GM18507 (cell line): ENCODE data around the gene SMPX.
A peak's percentile ranks its signal among the peaks of the same experiment; 100 is the strongest.
"Not testable (repeated sequence)": the region's sequence is repeated elsewhere in the genome, so short reads cannot be mapped to it uniquely, and the experiment has no call there.

Experiments used
- DNase-seq: peaks from one replicate; pipeline ENCODE4 v3.0.0; 2011; ENCODE audit warnings: low read depth; ENCODE audit not compliant: insufficient read length; ENCODE audit errors: extremely low spot score
- FAIRE-seq: peaks from 2 replicates; lab custom pipeline; 2011; peaks lifted over from hg19 to GRCh38; lab: Jason Lieb, UNC

Gene SMPX

DNA sequence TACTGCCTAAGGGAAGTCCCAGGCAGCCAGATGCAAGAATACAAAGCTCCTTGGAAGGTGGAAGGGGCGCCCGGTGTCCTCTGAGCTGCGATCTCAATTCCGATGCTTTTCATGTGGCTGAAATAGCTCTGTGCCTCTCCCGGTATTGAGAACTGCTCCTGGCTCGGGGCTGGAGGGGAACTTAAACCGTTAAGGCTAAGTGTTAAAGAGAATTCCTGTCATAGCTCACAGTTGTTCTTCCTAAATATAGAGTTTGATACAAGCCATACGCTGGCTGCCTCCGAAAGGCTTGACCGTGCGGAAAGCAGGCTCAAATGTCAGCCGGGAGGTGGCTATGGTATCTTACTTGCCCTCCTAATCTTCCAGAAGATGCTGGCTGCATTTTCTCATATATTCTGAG is at the start of gene SMPX:
Gene SMPX, minus strand, starts transcription at position 157 of the 400 bp plus-strand sequence. CDS start 3,826 bp downstream, outside the sequence.
- FAIRE-seq (no peak), DNase-seq (no peak)

DNA sequence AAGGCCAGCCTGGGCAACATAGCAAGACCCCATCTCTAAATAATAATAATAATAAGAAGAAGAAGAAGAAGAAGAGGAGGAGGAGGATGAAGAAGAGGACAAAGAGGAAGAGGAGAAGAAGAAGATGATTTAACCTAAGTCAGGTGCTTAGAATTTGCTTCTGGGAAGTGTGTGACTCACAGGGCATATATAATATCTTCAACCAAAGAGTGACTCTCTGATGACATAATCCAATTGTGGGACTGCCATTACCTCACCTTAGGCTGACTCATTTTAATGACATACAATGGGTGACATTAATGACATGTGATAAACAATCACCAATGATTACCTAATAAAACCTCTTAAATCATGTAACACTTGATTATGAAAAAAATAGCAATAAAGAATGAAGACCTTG is 48.8 kb upstream of the SMPX start:
- no peak for DNase-seq
- FAIRE-seq: no peak

DNA sequence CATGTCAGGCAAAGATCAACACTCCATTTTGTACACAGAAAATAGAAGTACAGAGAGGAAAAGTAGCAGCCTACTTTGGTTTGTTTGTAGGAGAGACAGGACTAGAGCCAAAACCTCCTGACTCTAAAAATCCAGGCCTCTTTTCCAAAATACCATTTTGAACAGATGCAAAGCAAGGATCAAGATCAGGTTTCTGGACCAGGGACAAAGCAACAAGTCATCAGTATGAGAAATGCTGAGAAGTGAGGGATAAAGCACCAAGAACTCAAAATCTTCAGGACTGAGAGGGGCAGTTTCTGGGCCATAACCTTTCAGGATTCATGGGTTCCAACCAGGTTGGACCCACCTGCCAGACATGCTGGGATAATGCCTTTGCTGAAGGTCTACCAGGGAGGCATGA is 44.9 kb upstream of the SMPX start:
- DNase-seq (no peak), FAIRE-seq (no peak)

DNA sequence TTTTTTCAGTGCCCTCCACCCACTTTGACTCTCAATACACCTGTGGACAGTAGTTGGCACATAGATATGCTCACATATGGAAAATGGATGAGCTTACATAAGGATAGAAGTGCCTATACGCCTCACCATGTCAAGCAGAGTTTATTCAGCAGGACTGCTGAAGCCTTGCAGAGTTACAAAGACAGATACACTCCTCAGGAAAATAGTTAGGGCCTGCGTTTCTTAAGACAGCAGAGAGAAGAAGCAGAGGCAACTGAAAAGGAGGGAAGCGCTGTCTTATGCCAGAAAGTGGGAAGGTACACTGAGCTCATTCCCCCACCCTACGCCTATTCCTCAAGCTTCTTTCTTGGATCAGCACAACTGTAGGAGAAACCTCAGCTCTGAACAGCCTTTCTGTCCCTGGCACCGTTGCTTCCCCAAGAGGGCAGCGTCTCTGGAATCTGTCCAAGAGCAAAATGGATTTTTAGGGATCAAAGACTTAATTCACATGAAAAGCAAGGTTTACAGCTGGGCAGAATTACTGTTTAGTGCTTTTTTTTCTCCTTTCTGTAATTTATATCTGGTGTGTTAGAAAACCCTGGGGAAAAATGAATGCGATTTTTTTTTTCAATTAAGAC is 44.2 kb upstream of the SMPX start:
- DNase-seq: no peak
- FAIRE-seq: no peak

DNA sequence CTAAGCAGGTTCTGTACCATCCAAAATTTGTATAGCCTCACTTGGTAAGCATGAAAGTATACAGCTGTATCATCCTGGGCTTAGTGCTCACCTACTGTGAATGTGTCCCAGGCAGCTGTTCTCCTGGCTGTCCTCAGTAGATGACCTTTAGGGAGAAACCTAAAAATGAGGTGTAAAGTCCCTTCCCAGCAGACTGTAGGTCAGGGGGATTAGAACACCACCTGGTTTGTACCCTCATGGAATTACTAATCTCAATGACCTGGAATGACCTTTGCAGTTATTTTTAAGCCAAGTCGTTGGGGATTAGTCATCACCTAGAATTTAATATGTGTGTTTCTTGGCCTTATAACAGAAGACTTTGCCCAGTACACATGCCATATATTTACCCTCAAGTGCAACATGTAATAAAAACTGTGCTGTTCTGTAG is 42.4 kb upstream of the SMPX start:
- no peak for FAIRE-seq

DNA sequence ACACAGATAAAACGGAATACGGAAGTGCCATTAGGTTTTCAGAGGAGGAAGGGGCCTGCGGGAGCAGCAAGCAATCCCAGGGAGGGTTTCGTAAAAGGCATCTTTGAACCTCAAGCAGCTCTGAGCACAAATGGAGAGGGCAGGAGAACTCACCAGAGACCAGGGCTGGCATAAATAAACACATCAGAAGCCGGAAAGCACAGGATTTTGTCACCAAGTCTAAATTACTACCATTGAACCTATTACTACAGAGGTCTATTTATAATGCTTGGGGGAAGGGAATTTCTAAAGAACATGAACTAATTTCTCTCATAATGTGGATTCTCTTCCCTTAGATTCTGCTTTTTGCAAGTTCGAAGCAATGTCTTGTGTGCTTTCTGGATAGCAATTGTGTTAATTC is 41.9 kb upstream of the SMPX start:
- peak; percentile 48 for FAIRE-seq
- DNase-seq: no peak

More for the DNA sequence above, 42.4 kb upstream of the SMPX start:
- DNase-seq: no peak

DNA sequence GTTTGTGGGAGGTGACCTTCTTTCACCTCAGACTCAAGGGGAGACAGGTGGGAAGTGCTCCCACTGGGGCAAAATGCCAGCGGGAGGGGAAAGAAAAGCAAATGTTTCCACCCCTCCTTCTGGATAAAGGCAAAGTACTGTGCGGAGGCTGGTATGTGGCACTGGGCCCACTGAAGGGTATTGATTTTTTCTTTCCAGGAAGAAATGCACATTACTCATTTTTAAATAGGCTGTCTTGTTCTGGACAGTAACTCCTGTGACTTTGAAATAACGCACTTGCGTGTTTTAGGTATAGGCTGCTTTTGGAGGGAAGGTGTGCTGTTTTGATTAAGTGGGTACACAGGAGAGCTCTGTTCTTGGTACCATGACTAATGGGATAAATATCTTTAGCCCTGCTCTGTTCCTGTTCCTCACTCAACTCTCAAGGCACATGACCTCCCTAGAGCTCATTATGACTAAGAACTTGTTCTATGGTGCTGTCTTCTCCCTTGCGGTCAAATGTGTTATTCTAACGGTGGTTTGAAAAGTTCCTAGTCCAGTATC is 40.8 kb upstream of the SMPX start:
- FAIRE-seq (peak; percentile 72), DNase-seq (peak; percentile 0)

DNA sequence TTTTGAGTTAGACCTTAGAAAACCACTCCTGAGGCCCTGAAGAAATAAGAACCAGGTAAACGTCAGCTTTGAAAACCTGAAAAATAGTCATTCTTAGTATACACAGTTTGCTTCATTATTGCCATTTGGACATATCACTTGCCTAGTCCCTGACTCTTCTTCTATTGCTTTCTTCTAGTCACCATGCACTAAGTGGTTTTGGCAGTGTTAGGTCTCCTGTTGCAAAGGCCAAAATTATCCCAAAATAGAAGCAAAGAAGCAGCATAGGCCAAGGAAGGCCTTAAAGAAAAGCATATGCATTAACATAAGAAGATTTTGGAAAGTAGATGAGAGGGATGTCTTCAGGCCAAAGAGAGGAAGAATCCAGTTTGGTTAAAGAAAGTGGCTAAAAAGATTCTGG is 24.1 kb upstream of the SMPX start:
- no peak for DNase-seq
- FAIRE-seq: no peak

DNA sequence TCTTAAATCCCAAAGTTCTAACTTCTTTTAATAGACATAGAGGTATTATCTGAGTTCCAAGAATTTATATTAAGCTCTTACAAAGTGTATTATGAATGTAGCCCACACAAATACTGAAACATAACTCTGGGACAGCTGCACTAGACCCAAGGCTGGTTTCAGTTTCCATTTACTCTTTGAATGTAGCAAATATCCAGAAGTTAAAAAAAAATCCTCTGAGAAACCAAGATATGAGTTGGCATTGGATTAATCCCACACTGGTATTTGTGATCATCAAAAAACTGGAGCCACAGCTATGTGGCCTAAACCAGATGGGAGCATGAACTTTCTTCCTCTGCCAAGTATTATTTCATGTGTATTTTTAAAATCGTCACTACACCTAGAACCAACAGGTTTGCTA is 23.6 kb upstream of the SMPX start:
- FAIRE-seq (peak; percentile 58), DNase-seq (no peak)

DNA sequence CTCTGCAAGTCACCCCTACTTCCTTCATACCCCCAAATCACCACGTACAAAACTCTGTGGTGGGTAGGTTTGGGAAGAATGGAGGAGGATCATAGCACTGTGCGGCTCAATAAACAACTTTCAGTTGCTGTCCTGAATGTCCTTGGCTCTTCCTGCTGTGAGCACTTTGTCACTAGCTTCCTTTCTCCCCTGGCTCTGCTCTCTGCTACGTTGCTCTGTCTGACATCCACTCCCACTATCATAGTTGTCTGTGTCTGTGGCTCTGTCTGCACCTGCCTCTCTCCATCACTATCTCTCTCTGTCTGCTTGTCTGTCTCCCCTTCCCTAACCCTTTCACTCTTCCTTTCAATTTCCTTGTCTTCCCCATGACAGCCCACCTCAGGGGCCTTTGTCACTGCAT is 21.2 kb upstream of the SMPX start:
- no peak for FAIRE-seq

DNA sequence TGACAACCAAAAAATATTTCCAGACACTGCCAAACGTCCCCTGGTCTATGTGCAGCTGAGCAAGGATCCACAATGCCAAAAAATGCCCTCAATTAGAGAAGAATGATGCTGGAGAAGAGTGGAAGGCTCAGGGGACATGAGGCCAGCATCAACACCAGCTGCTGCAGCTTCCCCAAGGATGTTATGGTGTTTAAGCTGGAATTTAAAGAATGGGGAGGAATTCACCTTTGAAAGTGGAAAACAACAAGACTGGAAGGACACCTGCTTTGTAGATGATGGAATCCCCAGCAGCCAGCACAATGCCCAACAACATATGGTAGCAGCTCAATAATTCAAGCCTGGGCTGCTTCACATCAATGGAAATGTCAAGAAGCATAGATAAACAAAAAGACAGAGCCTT is 20.3 kb upstream of the SMPX start:
- DNase-seq (no peak), FAIRE-seq (no peak)

More for the DNA sequence above, 21.2 kb upstream of the SMPX start:
- DNase-seq: no peak

DNA sequence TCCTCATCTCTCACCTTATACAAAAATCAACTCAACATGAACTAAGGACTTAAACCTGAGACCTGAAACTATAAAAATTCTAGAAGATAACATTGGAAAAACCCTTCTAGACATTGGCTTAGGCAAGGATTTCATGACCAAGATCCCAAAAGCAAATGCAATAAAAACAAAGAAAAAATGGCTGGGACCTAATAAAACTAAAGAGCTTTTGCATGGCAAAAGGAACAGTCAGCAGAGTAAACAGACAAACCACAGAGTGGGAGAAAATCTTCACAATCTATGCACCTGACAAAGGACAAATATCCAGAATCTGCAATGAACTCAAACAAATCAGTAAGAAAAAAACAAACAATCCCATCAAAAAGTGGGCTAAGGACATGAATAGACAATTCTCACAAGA is 17.2 kb upstream of the SMPX start:
- FAIRE-seq, DNase-seq: not testable (repeated sequence)

DNA sequence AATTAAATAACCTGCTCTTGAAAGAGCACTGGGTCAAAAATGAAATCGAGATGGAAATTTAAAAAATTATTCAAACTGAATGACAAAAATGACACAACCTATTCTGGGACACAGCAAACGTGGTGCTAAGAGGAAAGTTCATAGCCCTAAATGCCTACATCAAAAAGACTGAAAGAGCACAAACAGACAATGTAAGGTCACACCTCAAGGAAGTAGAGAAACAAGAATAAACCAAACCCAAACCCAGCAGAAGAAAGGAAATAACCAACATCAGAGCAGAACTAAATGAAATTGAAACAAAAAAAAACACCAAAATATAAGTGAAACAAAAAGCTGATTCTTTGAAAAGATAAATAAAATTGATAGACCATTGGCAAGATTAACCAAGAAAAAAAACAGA is 15.1 kb upstream of the SMPX start:
- not testable (repeated sequence) for DNase-seq
- FAIRE-seq: peak; percentile 31

DNA sequence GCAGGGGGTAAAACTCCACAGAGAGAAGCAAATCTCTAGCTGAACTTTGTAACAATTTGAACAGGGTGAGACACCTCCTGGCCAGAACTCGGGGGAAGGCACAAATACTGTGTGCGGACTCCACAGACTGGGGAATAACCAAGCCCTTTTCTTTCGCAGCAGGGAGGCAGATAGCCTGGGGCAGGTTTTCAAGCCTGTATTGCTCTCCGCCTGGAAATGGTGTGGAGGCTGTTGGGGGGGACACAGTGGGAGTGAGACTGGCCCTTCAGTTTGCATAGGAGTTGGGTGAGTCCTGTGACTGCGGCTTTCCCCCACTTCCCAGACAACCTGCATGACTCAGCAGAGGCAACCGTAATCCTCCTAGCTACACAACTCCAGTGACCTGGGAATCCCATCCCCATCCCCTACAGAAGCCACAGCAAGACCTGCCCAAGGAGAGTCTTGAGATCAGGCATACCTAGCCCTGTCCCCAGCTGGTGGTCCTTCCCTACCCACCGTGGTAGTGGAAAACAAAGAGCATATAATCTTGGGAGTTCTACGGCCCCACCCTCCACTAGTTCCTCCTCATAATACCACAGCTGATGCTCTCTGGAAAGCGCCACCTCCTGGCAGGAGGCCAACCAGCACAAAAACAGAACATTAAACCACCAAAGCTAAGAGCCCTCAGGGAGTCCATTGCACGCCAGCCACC is 12.9 kb upstream of the SMPX start:
- DNase-seq: no peak
- no peak for FAIRE-seq

DNA sequence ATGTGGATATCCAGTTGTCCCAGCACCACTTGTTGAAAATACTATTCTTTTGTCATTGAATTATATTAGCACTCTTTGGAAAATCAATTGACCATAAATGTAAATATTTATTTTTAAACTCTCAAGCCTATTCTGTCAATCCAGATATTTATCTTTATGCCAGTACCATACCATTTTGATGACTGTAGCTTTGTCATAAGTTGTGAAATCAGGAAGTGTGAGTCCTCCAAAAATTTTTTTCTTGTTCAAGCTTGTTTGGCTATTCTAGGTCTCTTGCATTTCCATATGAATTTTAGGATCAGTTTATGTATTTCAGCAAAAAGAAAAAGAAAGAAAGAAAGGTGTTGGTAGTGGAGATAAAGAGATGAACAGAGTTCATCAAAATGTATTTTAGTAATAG is 8.2 kb upstream of the SMPX start:
- DNase-seq: no peak
- FAIRE-seq: no peak

DNA sequence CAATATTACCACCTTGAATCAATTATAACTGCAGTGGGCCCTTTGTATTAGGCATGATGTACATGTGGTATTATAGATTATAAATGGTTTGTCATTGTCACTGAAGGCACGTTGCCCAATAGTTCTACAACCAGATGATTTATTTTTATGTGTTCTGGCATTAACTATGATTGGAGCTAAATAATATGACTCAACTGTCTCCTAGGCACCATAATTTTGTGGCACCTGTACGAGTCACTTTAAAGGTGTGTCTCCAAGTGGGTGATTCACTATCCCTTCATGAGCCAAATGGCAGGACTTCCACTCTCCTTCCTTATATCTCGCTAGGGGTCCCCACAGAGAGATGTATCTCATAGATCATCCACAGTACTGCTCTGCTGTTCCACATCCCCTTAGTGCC is 6.1 kb upstream of the SMPX start:
- FAIRE-seq: no peak
- DNase-seq: no peak

DNA sequence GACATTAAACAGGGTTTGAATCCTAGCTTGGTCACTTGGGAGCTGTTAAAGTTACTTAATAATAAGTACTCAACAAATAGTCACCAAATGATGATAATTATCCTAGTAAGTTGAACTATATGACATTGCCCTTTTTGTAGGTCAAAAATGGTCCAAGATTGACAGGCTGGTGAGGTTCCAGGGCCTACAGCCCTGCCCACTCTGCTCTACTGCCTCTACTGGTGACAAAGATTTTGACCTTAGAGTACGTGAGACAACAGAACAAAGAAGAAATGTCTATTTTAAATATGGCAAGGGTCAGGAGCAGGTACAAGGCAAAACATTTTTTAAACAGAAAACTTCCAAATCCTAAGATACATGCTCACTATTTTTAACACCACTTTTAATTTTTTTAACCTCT is 572 bp upstream of the SMPX start:
- FAIRE-seq: no peak
- no peak for DNase-seq

DNA sequence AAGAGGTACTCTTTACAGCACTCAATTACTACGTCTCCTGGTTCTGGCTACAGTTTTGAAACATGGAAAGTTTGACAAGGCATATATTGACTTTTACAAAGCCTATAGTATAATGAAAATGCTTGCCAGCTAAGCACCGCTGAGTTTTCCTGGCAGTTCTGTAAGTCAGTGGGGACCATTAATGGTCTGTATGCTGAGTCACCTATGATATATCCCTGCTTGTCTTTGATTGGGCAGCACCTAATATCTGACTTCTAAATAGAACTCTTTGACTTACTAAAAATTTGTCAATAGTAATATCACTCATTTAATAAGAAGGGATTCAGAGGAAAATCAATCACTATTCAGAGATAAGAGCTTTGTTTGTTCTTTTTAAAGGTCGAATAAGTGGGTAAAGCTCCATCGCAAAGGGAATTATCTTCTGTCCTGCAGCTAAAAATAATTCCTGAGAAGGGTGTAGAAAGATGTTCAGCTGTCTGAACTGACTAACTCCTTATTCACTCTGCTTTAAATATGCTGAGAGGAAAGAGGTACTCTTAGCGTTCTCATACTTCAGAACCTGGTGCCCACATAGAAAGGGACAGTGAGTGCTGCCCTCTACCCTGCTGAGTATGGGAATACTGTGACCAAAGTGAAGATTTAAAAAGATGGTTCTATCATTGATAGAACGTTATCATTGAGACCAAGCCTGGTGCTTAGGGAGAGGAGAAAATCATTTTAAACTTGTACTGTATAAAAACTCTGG is 959 bp downstream of the SMPX start:
- DNase-seq (no peak), FAIRE-seq (no peak)

DNA sequence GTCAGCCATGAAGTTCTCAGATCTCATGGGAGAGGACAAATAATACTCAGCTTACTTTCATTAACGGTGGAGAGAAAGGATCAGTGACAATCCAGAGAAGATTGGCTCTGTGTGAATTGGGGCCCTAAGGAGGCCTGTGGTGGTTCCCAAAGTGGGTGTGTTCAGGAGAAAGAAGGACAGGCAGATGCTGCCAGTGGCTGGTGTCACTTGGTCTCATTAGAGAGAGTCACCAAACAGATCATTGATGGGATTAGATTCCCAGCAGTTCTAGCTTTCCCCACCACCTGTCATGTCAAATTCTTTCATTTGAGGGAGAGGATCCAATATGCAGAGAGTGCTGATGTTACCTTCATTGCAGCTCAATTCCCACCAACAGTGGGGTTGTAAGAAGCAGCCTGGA is 8.0 kb downstream of the SMPX start:
- no peak for DNase-seq
- no peak for FAIRE-seq

DNA sequence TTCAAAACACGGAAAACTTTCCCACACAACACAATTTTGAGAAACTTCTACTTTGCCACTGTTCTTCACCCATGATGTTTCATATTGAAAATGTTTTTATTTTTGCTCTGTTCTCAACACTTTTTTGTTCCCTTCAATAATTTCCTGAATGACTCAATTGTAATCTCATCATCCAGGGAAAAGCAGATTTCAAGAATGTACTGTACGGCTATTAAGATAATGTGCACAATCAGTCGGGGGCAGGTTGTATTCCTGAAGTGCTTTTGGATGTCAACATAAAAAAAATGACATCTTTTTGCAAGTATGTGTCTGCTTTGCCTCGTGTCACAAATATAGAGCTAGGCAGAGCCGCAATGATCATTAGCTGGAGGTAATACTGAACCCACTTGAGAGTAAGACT is 9.7 kb downstream of the SMPX start:
- FAIRE-seq: no peak
- no peak for DNase-seq
